ENCODE data around the gene PDE1A. TPM values are rescaled to one million over a fixed set of nuclear protein-coding genes. Genes with fewer than 3 reads are reported as not detected.

The PDE1A gene
- polyA plus RNA-seq, 3 donors from 2014 or later = 2.6 TPM; not detected in 2

DNA sequence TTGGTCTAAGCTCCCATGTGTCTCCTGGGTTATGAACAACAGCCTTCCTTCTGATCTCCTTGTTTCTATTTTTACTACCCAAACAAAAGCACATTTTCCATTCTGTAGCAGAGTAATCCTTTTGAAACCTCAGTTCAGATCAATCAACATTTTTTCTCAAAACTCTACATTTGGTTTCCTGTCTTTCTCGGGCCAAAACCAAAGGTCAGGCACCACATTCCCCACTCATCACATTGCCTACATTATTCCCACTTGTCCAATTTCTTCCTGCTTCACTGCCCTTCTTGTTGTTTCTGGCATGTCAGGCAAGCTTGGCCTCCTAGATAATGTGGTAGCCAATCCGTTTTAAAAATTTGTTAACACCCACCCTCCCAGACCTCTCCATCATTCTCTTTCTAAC is 244.4 kb downstream of the PDE1A start:
- Mint-ChIP-seq H3K9me3 (peaks cover 0 to 3% (median 0%) of the 10 kb centered on the region in 6 donors), H3K4me1 (no peaks in the 10 kb centered on the region), H3K36me3 (peaks cover 0 to 4% (median 0%) of the 10 kb centered on the region in 3 donors), H3K4me3 (no peak overlapping the region), H3K27me3 (ENCODE audit: low read depth in 3 of 3) (no peaks in the 10 kb centered on the region), H3K27ac (no peak overlapping the region)
- DNase-seq = no peak

DNA sequence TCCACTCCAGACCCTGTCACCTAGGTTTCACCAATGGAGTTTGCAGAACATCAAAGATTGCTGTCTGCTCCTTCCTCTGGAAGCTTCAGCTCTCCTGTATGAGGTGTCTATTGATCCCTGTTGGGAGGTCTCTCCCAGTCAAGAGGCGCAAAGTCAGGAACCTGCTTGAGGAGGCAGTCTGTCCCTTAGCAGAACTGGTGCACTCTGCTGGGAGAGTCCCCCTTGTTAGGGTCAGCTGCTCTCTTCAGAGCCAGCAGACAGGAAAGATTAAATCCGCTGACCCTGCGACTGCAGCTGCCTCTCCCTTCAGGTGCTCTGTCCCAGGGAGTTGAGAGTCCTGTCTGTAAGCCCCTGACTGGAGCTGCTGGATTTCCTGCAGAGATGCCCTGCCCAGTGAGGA is 245.5 kb downstream of the PDE1A start:
- Mint-ChIP-seq H3K27me3 (ENCODE audit: low read depth in 3 of 3) (no peaks in the 10 kb centered on the region), H3K4me1 (no peaks in the 10 kb centered on the region), H3K9me3 (peaks cover 0 to 3% (median 0%) of the 10 kb centered on the region in 6 donors), H3K27ac (no peak overlapping the region), H3K4me3 (no peak overlapping the region), H3K36me3 (peaks cover 0 to 4% (median 0%) of the 10 kb centered on the region in 3 donors)
- no peak for DNase-seq

DNA sequence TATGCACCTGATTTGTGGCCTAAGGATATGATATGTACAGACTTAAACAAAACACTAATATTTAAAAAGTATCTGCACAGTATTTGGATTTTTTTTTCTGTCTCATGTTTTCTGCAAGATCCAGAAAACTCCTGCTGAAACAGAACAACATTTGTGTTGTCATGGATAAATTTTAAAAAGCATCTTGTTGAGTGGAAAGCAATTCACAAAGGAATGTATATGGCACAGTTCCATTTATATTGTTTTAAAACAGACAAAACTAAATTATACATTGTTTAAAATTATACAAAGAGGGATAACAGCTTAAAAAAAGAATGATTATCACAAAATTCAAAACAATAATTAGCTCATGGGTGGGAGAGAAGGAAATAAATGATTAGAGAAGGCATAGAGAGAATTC is 247.7 kb downstream of the PDE1A start:
- no peak for DNase-seq
- Mint-ChIP-seq H3K36me3 (peaks cover 0 to 4% (median 0%) of the 10 kb centered on the region in 3 donors), H3K9me3 (peaks cover 0 to 6% (median 0%) of the 10 kb centered on the region in 6 donors), H3K4me1 (no peaks in the 10 kb centered on the region), H3K27me3 (ENCODE audit: low read depth in 3 of 3) (no peaks in the 10 kb centered on the region), H3K4me3 (no peak overlapping the region), H3K27ac (no peak overlapping the region)

DNA sequence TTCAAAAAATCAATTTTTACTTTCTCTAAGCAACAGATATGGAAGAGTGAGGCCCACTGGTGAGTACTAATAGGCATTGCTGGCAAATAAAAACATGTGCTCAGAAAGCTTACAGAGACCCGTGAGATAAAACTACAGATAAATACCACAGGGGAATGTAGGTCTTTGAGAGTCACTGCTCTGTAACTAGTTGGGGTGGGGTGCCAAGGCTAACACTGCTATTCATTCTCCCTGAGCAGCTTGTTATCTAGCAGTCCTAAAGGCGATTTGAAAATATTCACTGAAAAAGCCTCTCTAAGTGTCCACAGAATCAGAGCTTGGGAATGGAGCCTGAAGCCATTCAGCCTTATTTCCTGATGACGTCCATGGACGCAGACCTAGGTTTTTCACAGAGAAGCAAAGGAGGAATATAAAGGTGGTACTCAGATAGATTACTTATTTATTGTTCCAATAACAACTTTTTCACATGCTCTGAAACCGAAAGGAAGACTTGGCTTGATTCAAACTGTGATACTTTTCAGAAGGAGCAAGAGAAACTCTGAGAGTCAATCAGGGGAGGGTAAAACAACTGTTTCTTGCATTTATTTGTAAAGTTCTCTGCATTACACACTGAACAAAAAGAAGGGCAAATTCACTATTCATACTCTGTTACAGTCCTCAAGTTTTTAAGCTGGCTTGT is 252.8 kb downstream of the PDE1A start:
- peaks cover 0 to 3% (median 2%) of the 10 kb centered on the region in 3 donors for H3K27me3 Mint-ChIP-seq (ENCODE audit: low read depth in 3 of 3)
- H3K9me3 Mint-ChIP-seq = peaks cover 0 to 8% (median 0%) of the 10 kb centered on the region in 6 donors
- no peak overlapping the region for H3K4me3 Mint-ChIP-seq
- H3K27ac Mint-ChIP-seq = no peak overlapping the region
- H3K4me1 Mint-ChIP-seq = no peaks in the 10 kb centered on the region
- no peak for DNase-seq
- H3K36me3 Mint-ChIP-seq = no peaks in the 10 kb centered on the region

DNA sequence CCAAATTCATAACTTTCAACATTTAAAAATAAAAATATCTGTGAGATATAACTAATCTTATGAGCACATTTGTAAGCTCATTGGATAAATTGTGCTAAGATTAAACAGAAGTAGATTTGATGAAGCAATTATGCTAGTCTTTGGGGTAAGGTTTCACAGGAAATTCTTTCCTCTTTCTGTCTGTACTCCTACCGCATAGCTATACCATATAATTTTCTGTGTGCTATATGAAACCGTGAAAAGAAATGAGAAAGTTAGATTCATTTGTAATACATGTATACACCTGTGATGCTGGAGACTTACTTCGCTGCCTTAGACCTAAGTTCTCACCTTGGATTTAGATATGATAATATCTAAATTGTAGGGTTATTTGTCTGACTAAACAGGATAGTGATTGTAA is 256.5 kb downstream of the PDE1A start:
- H3K9me3 Mint-ChIP-seq = peaks cover 0 to 10% (median 0%) of the 10 kb centered on the region in 6 donors
- H3K4me3 Mint-ChIP-seq = no peak overlapping the region
- no peaks in the 10 kb centered on the region for H3K4me1 Mint-ChIP-seq
- no peak overlapping the region for H3K27ac Mint-ChIP-seq
- peaks cover 0 to 3% (median 2%) of the 10 kb centered on the region in 3 donors for H3K27me3 Mint-ChIP-seq (ENCODE audit: low read depth in 3 of 3)
- no peaks in the 10 kb centered on the region for H3K36me3 Mint-ChIP-seq
- no peak for DNase-seq

DNA sequence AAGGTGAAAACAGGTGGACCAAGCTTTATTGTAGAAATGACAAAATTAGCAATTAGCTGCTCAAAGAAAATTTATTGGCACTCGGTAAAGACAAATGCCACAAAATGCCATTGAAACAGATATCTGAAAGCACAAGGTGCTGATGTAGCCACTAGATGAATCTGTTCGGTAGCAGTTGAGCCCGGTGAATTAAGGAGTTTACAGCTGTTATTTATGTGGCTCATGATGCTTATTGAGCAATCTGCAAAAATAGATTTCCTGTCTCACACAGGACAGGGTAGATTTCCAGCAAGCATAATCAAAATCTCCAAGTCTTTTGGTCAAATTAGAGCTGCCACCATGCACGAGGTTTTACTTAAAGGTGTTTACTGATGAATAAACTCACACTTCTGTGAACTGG is 259.0 kb downstream of the PDE1A start:
- Mint-ChIP-seq H3K36me3 (no peaks in the 10 kb centered on the region), H3K27ac (no peak overlapping the region), H3K27me3 (ENCODE audit: low read depth in 3 of 3) (peaks cover 0 to 3% (median 2%) of the 10 kb centered on the region in 3 donors), H3K9me3 (peaks cover 0 to 2% (median 0%) of the 10 kb centered on the region in 6 donors), H3K4me1 (no peaks in the 10 kb centered on the region), H3K4me3 (no peak overlapping the region)
- no peak for DNase-seq

DNA sequence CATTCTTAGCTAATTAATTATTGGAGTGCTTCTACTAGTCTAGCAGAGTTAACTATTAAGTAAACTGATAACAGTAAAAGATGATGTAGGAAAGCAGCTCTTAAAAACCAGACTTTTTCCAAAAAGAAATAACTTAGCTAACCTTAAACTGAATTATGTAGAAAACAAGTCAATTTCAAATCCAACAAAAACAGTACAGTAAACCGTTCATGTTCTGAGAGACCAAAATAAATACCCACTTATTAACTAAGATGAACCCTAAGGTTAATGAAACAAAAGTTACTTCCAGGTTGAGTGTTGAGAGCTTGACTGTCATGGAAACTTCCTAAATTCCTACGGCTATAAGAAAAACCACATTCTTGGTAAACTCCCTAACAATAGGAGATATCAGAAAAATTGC is 260.0 kb downstream of the PDE1A start:
- Mint-ChIP-seq H3K27ac (no peak overlapping the region), H3K9me3 (peaks cover 0 to 2% (median 0%) of the 10 kb centered on the region in 6 donors), H3K4me3 (no peak overlapping the region), H3K4me1 (no peaks in the 10 kb centered on the region), H3K36me3 (no peaks in the 10 kb centered on the region), H3K27me3 (ENCODE audit: low read depth in 3 of 3) (peaks cover 0 to 2% (median 0%) of the 10 kb centered on the region in 3 donors)
- DNase-seq = no peak

DNA sequence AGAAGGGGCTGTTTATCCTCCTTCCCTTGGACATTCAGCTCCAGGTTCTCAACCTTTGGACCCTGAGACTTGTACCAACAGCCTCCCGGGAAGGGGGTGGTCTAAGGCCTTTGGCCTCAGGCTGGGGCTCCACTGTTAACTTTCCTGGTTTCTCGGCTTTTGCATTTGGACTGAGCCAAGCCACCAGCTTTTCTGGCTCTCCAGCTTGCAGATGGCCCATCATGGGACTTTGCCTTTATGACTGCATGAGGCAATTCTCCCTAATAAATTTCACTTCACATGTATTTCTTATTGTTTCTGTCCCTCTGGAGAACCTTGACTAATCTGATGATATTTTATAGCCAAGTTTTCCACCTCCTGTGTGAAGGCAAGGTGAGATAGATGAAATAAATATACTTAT is 260.4 kb downstream of the PDE1A start:
- Mint-ChIP-seq H3K9me3 (peaks cover 0 to 2% (median 0%) of the 10 kb centered on the region in 6 donors), H3K27me3 (ENCODE audit: low read depth in 3 of 3) (peaks cover 0 to 3% (median 2%) of the 10 kb centered on the region in 3 donors), H3K27ac (no peak overlapping the region), H3K36me3 (no peaks in the 10 kb centered on the region), H3K4me1 (no peaks in the 10 kb centered on the region), H3K4me3 (no peak overlapping the region)
- DNase-seq = no peak

DNA sequence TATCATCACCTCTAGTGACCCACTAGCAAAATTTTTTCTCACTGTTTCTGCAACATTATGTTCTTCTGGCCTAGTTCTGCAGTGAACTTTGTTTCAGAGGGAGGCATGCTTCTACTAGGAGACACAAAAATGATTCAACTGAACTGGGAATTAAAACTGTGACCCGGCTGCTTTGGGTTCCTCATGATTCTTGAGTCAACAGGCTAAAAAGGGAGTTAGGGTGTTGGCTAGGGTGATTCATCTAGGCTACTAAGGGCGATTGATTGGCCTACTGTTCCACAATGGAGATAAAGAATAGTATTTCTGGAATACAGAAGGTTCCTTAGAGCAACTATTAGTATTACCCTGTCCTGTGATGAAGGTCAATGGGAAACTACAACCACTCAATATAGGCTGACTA is 261.6 kb downstream of the PDE1A start:
- no peak overlapping the region for H3K4me3 Mint-ChIP-seq
- DNase-seq = no peak
- no peak overlapping the region for H3K27ac Mint-ChIP-seq
- no peaks in the 10 kb centered on the region for H3K4me1 Mint-ChIP-seq
- H3K9me3 Mint-ChIP-seq = peaks cover 0 to 2% (median 0%) of the 10 kb centered on the region in 6 donors
- H3K27me3 Mint-ChIP-seq (ENCODE audit: low read depth in 3 of 3) = peaks cover 0 to 3% (median 2%) of the 10 kb centered on the region in 3 donors
- H3K36me3 Mint-ChIP-seq = no peaks in the 10 kb centered on the region

DNA sequence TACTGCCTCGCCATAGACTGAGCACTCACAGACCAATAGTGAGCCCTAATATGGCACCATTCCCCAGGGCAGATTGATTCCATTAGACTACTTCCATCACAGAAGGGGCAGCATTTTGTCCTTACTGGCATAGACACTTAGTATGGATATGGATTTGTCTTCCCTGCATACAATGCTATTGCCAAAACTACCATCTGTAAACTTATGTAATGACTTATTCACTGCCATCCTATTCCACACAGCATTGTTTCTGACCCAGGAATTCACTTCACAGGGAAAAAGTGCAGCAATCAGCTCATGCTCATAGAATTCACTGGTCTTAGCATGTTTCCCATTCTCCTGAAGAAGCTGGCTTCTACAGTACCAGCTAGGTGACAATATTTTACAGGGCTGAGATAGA is 262.1 kb downstream of the PDE1A start:
- H3K36me3 Mint-ChIP-seq = no peaks in the 10 kb centered on the region
- DNase-seq = no peak
- peaks cover 0 to 2% (median 0%) of the 10 kb centered on the region in 6 donors for H3K9me3 Mint-ChIP-seq
- no peaks in the 10 kb centered on the region for H3K4me1 Mint-ChIP-seq
- H3K27me3 Mint-ChIP-seq (ENCODE audit: low read depth in 3 of 3) = peaks cover 0 to 3% (median 0%) of the 10 kb centered on the region in 3 donors
- H3K4me3 Mint-ChIP-seq = no peak overlapping the region
- no peak overlapping the region for H3K27ac Mint-ChIP-seq

DNA sequence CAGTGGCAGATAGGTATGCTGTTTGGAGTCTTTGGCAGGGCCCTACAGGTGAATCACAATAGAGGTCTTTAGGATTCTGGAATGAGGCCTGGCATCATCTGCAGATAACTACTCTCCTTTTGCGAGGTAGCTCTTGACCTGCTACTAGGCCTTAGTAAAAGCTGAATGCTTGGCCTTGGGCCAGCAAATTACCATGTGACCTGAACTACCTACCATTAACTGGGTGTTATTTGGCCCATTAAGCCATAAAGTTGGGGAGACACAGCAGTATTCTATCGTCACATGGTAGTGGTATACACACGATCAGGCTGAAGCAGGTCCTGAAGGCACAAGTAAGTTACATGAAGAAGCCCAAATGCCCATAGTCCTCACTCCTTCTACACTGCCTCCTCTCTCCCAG is 263.0 kb downstream of the PDE1A start:
- H3K27me3 Mint-ChIP-seq (ENCODE audit: low read depth in 3 of 3) = peaks cover 0 to 3% (median 0%) of the 10 kb centered on the region in 3 donors

DNA sequence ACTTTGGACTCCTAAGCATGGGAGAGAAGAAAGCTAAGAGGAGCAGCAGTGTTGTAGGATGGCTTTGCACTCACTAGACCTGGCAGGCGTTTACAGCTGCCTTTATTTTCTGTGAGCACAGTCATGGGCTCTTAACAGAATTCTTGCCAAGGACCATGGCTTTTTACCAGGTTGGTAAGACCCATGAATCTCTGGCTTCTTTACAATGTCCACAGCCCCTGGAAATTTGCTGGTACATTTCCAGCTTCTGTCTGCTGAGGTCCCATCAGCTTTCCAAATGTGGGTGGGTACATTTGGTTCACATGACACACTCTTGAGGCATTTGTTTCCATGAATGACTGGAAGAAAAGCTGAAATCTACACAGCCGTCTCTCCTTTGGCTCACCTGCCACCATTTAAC is 278.5 kb downstream of the PDE1A start:
- Mint-ChIP-seq H3K27me3 (ENCODE audit: low read depth in 3 of 3) (peaks cover 0 to 1% (median 0%) of the 10 kb centered on the region in 3 donors), H3K9me3 (no peaks in the 10 kb centered on the region), H3K4me3 (no peak overlapping the region), H3K4me1 (no peaks in the 10 kb centered on the region), H3K27ac (no peak overlapping the region), H3K36me3 (no peaks in the 10 kb centered on the region)
- no peak for DNase-seq

More for the DNA sequence above, 263.0 kb downstream of the PDE1A start:
- H3K4me1 Mint-ChIP-seq = no peaks in the 10 kb centered on the region
- H3K36me3 Mint-ChIP-seq = no peaks in the 10 kb centered on the region
- H3K4me3 Mint-ChIP-seq = no peak overlapping the region
- no peak overlapping the region for H3K27ac Mint-ChIP-seq
- DNase-seq = no peak
- H3K9me3 Mint-ChIP-seq = peaks cover 0 to 2% (median 0%) of the 10 kb centered on the region in 6 donors

DNA sequence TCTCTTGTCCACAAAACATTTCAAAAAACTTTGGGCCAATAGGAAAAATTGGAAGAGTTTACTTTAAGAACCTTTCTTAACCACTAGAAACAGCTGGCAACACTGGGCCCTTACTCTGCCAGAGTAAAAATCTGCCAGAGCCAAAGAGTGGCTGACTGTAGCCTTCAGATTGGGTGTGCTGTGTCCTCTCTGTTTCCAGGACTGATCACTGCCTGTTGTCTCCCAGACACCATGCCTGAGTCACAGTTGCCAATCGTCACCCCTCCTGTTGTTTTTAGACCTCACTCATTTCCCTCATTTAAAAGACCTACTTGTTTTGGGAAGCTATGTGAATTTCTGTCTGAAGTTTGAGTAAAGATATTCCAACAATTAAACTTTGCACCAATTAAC is 282.1 kb downstream of the PDE1A start:
- no peaks in the 10 kb centered on the region for H3K36me3 Mint-ChIP-seq
- H3K27me3 Mint-ChIP-seq (ENCODE audit: low read depth in 3 of 3) = peaks cover 0 to 1% (median under 1%) of the 10 kb centered on the region in 3 donors
- no peak overlapping the region for H3K27ac Mint-ChIP-seq
- H3K4me3 Mint-ChIP-seq = no peak overlapping the region
- H3K9me3 Mint-ChIP-seq = no peaks in the 10 kb centered on the region
- no peaks in the 10 kb centered on the region for H3K4me1 Mint-ChIP-seq
- DNase-seq = no peak

DNA sequence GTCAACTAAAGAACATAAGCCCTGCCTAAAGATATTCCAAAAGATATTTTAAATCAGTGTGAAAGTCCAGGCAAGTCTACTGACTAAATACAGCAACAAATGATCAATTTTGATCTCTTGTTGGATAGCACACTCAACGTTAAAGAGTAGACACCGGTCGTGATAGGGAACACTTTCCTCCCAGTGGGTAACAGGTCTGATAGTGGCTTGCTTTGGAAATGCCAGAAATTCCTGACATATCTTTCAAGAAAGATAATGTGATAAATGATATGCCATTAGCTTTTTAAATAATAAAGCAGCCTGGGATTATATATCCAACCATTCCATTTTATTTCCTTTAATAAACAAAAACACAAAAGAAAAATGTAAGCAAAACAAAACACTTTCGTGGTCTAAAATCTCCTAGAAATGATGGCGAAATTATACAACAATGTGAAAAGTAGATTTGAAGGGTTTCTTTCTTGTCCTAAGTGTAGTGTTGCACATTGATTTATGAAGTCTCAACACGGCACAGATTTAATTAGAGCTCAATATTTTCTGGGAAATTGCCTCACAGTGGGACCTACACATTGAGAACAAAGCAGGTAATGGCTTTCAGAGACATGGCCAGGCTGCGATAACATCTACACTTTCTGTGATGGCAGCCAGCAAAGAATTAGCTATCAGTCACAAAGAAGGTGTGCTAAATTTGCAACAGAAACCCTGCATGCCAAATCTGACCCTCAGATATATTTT is 282.6 kb downstream of the PDE1A start:
- no peak overlapping the region for H3K27ac Mint-ChIP-seq
- no peaks in the 10 kb centered on the region for H3K9me3 Mint-ChIP-seq
- H3K4me3 Mint-ChIP-seq = no peak overlapping the region
- H3K27me3 Mint-ChIP-seq (ENCODE audit: low read depth in 3 of 3) = peaks cover 0 to 2% (median 1%) of the 10 kb centered on the region in 3 donors
- H3K36me3 Mint-ChIP-seq = no peaks in the 10 kb centered on the region
- no peak for DNase-seq
- no peaks in the 10 kb centered on the region for H3K4me1 Mint-ChIP-seq
